SIG-M5 (cell line): ENCODE measurements around the gene PANK2.
"Not testable (repeated sequence)": the region's sequence is repeated elsewhere in the genome, so short reads cannot be mapped to it uniquely, and the experiment has no call there.

Experiments
- DNase-seq: peaks from one replicate; lab custom pipeline; 2025; lab: John Stamatoyannopoulos, UW

Gene PANK2

DNA sequence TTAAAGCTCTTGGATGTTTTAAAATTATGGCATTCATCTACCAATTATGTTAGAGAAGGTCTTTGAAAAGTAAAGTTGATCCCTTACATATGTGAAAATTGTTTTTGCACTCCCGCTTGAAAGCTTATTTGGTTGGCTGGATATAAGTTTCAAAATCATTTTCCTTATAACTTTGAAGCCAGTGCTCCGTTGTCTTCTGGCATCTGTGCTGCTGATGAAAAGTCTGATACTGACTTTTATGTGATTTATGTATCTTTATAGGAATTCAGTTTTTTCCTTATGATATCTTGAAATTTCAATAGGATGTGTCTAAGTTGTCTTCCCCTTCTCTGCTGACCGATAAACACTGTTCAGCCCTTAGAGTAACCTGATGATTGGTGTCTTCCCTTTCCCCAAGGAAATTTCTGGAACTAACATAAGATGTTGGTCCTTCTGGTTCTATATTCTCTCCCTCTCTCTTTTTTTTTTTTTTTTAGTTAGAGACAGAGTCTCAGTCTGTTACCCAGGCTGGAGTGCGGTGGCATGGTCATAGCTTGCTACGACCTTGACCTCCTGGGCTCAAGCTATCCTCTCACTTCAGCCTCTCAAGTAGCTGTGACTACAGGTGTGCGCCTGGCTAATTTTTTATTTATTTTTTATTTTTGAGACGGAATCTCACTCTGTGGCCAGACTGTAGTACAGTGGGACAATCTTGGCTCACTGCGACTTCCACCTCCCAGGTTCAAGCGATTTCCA, 12.7 kb downstream of the PANK2 start:
- no peak for DNase-seq

DNA sequence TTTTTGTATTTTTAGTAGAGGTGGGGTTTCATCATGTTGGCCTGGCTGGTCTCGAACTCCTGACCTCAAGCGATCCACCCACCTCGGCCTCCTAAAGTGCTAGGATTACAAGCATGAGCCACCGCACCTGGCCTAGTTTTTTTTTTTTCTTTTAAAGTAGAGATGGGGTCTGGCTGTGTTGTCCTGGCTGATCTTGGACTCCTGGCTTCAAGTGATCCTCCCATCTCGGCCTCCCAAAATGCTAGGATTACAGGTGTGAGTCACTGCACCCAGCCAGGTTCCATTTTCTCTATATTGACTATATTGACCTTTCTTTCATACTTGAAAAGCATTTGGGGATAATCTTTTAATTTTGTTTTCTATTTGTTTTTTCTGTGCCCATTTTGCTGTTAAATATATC, 13.3 kb downstream of the PANK2 start:
- no peak for DNase-seq

DNA sequence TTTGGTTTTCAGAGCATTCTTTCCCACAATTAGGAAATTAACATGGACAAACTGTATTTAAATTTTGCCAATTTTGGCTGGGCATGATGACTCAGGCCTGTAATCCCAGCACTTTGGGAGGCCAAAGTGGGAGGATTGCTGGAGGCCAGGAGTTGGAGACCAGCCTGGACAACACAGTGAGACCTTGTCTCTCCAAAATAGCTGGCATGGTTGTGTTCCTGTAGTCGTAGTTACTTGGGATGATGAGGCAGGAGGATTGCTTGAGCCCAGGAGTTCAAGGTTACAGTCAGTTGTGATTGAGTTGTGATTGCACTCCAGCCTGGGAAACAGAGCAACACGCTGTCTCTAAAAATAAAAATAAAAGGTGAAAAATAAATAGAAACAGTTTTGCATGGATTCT, 15.0 kb downstream of the PANK2 start:
- no peak for DNase-seq

DNA sequence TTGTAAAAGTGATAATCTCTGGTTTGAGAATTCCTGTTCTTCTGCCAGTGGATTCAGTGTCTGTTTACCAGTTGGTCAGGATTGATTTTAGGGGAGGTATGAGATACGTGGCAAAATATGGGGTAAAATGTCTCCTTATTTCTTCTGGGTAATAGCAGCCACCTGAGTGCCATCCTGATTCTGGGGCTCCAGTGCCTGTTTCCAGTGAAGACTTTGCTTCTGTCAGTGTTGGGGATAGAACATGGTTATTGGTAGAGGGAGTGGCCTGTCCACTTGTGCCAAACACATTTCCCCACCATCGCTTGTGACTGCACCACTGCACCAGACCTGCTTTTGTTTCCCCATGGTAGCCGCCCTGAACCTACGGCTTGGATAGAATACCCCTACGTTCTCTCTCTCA, 15.7 kb downstream of the PANK2 start:
- no peak for DNase-seq

DNA sequence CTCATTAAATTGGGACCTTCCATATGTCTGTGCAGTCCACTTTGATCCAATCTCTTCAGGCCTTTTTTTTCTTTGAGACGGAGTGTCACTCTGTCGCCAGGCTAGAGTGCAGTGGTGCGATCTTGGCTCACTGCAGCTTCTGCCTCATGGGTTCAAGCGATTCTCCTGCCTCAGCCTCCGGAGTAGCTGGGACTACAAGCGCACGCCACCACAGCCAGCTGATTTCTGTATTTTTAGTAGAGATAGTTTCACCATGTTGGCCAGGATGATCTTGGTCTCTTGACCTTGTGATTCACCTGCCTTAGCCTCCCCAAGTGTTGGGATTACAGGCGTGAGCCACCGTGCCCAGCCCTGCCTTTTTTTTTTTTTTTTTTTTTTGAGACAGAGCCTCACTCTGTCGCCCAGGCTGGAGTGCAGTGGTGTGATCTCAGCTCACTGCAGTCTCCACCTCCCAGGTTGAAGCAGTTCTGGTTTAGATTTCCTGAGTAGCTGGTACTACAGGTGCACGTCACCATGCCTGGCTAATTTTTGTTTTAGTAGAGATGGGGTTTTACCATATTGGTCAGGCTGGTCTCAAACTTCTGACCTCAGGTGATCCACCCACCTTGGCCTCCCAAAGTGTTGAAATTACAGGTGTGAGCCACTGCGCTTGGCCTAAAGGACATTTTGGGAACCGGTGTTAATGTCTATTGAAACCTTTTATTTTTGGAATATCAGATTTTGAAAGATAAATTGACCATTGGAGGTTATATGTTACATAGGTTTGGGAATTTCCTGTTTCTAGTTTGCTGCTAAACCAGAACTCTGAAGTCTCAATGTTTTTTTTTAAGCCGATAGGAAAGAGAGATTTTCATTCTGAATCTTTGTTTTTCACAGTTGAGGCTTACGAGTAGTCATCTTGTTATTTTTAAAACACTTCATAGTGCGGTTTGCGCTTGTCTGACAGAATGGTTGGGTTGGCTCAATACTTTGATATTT, 17.8 kb downstream of the PANK2 start:
- not testable (repeated sequence) for DNase-seq

DNA sequence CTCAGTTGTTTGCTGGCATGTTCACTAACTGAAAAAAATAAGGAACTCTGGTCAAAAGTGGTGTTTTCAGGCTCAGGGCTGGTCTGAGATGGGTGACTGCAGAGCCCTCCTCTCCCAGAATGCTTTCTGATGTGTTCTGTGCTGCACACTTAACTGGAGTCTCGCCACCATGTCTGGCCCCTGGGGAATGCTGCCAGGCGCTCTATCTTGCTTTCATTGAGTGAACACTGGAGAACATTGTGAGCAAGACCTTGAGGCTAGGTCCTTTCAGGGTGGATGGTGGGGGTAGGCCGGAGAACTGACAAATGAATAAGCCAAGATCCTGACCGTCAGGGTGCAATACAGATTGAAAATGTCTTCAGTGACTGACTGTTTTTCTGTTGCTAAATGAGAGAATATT, 19.5 kb downstream of the PANK2 start:
- DNase-seq = no peak

DNA sequence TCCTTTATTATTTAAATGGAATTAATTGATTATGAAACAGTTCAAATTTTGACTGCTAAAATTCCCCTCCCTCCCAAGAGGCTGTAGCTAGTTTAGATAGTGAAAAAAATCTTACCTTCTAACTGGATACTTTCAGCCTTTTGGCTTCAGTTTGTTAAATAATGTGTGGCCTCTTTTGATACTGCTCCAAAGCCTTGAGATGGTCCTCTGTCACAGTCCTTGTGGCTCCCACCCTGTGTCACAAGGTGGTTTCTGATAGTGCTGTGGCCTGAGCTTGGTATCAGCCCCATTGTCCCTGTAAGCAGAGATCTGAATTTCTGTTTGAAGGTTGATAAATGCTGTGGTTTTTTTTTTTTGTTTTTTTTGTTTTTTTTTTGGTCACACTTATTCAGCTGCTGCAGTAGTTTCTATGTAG, 20.8 kb downstream of the PANK2 start:
- no peak for DNase-seq

DNA sequence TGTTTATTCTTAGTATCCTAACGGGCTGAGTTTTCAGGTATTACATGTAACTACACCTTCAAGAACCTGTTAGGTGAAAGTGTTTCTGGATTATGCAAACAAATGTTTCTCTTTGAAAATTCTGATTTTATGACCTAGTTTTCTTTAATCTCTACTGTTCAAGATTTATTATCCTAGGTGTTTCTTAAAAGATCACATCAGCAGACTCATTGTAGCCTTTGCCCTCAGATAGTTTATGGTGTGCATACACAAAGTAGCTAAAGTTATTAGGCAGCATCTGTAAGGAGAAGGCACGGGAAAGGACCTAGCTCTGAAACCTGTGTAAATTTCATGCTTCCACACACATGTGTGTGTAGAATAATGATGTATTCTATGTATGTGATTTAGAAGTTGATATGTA, 21.7 kb downstream of the PANK2 start:
- no peak for DNase-seq

DNA sequence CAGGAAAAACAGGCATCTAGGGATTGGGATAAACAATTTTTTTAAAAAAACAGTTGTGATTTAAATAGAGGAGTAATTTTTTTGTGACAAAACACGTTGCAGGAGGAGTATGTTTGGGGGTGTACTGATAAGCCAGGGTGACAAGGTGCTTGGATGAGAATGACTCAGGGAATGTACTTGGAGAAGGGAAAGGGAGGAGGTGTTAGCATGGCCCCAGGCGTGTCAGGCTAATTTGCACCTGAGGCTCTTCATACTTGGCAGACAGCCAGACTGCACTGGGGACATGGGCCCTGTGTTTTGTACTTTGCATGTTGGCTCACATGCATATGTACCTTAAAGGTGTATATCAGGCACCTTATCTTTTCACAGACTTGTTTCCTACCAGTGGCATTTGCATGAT, 22.8 kb downstream of the PANK2 start:
- DNase-seq = no peak

DNA sequence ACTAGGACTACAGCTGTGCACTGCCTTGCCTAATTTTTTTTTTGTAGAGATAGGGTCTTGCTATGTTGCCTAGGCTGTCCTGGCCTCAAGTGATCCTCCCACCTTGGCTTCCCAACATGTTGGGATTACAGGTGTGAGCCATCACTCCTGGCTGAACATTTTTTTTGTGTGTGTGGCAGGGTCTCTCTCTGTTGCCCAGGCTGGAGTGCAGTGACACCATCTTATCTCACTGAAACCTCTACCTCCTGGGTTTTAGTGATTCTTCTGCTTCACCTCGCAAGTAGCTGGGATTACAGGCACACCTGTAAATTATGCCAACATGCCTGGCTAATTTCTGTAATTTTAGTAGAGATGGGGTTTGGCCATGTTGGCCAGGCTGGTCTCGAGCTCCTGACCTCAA, 25.3 kb downstream of the PANK2 start:
- no peak for DNase-seq

DNA sequence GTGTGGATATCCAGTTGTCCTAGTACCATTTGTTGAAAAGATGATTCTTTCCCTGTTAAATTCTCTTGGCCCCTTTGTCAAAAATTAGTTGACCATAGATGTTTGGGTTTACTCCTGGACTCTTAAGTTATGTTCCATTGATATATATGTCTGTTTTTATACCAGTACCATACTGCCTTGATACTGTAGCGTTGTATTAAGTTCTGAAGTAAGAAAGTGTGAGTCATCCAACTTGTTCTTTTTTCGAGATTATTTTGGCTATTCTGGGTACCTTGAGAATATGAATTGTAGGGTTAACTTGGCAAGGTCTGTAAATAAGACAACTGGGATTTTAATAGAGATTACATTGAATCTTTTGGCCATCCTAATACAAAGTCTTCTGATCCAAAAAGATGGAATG, 26.5 kb downstream of the PANK2 start:
- DNase-seq = no peak

DNA sequence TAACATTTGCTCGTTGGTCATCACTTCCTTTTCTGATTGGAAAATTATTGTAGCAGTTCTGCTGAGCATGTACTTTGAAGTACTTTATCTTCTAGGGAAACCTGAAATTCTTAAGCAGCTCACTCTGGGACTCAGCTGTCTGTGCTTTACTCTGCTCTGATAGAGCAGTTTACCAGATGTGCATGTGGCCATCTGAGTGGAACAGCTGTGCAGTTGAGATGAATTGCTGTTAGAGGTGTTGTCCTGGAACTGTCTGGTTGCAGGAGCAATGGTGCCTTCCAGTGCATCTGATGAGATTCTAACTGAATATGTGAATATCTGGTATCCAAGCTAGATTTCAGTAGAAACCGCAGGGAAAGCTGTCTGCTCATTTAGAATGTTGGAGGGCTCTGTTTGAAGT, 27.2 kb downstream of the PANK2 start:
- no peak for DNase-seq

DNA sequence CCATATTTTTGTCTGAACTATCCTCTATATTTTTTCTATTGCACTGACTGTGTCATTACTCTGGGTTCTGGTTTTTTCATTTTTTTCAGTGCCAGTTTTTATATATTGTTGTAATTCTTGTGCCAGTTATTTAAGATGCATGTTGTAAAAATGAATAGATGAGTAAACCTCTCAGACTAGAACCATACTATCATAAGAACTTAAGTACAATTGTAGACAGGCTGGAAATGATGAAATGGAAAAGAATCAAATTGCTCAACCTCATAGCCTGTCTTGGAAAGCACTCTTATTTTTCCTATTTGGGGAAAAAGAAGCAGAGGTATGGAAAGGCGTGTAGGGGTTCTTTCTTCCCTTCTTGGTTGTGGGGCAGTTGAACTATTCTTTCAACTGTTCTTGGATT, 30.2 kb downstream of the PANK2 start:
- no peak for DNase-seq

DNA sequence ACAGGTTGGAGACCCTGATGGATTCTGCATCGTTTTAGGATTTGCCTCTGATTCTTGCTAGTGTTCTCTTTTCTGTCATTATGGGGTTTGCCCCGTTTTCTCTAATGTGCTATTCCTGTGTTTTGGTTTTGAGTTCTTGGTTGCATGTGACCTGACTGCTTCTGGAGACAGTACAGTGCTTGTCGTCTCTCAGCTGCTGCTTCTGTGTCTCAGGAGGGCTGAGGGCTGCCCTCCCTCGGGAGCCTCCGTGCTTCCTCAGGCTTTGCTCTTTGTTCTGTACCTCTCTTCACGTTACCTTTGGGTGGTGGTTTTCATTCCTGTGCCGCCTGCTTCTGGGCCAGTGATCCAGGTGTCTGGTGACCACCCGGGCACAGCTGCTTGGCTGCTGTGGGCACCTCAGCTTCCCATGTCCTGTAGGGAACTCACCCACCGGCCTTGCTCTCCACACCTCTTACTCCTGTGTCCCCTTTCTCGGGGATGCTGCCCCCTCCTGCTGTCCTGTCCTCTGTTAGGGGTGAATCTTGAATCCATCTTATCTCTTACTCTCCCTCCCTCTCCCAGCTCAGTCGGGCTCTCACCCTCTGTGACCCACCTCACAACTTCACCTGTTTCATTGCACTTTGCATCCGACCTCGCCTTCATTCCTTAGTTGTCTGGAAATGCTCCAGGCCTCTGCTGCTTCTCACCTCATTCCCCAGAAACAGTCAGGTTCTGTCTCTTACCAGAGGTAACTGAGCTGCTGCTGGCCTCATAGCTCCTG, 33.2 kb downstream of the PANK2 start:
- no peak for DNase-seq

DNA sequence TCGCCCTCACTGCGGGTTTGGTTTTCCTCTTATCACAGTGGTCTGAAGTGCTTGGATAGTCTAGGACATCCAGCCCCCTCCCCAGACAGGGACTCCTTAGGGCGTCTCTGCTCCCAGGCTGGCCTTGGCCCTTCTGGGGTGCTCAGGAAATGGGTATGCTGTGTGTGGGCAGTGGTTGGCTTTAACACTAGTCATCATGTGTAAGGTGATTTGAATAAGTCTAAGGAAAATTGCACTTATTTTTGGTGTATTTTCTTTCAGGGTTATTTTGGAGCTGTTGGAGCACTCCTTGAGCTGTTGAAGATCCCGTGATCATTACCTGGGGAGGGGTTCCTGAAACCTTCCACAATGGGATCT, 33.8 kb downstream of the PANK2 start:
- no peak for DNase-seq

DNA sequence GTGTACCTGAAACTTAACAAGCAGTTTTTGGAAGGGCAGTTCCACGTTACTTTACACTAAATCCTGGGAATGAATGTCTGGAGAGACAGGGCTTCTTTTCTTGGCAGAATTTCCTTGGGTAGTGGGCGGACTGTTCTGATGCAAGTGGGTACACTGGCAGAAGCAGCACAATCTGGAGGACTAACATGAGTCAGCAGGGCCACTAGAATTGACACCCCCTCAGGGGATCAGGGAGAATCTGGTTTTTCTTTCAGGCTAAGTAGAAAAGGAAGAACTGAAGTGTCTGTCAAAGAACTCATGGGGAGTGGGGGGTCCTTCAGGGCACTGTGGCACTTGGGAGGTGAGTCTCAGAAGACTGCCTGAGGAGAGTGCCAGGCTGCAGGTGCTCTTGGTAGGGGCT, 34.6 kb downstream of the PANK2 start:
- DNase-seq = no peak

DNA sequence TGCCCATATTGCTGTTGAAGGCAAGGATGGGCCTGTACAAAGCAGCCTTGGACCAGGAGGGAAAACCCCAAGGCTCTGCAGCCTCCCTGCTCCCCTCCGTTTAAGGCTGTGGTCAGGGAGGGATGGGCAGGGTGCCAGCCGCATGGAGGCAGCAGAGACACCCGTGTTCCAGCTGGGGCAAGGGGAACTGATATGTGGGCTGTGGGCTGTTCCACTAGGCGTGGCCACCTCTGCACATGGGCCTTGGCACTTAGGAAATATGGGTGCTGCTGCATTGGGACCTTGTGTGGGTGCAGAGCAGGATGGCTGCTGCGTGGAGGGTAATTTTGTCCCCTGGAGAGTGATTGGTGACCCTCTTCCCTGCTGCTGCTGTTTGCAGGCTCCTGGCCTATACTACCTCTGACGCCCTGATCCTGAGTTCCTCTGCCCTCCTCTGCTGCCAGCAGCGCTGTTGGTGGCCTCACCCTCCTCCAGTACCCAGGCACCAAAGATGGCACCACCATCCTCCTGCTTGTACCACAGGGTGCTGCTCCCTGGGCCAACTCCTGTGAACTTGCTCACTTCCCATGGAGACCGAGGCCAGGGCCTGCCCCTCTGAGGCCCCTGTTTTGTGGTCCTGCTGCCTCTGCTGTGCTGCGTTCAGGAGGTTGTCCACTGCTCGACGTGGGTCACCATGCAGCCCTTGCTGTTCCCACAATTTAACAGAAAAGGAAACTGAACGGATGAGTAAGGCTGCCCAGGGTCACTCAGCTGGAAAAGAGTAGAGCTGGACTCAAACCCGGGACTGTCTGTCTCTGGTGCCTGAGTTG, 35.3 kb downstream of the PANK2 start:
- no peak for DNase-seq

DNA sequence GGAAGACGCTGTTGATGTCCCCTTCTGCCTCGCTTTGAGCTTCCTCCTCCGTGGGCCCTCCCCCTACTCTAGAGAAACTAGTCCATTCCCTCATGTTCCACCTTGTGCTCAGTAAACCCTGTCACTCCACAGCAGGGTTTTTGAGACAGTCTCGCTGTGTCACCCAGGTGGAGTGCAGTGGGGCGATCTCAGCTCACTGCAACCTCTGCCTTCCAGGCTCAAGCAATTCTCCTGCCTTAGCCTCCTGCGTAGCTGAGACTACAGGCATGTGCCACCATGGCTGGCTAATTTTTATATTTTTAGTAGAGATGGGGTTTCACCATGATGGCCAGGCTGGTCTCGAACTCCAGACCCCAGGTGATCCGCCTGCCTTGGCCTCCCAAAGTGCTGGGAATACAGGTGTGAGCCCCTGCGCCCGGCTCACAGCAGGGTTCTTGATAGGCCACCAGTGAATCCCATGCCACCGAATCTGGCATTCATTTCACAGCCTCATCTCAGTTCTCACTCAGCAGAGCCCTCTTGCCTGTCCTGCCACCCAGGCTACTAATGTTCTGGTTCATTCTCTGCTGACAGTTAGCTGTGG, 36.0 kb downstream of the PANK2 start:
- no peak for DNase-seq

DNA sequence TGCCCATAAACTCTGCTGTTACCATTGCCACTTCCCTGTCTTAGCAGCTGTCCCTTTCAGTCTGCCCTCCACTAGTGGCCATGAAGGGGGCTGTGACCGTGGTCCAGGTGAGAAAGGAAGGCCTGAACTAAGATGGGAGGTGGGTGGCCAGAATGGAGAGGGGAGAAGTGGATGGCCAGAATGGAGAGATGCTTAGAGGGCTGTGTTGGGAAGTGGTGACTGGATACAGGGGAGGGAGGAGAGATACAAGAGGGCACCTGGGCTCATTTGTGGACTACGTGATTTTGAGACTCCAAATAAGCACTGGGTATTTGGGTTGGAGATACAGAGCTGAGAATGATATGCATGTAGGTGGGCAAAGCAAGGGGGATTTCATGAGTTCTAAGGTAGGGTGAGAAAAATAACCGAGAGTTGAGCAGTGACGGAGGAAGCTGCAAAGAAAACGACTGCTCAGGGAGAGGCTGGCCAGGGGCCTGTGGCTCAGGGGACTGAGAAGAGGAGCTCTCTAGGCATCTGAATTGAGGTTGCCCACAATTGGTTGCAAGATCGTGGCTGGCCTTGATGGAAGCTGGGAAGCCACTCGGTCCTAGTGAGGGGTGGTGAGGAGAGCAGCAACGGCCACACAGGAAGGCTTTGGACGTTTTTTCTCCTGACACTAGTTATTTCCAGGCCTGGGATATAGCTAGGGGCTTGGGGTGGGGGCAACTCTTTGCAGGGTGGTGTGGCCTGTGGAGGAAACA, 36.9 kb downstream of the PANK2 start:
- no peak for DNase-seq

DNA sequence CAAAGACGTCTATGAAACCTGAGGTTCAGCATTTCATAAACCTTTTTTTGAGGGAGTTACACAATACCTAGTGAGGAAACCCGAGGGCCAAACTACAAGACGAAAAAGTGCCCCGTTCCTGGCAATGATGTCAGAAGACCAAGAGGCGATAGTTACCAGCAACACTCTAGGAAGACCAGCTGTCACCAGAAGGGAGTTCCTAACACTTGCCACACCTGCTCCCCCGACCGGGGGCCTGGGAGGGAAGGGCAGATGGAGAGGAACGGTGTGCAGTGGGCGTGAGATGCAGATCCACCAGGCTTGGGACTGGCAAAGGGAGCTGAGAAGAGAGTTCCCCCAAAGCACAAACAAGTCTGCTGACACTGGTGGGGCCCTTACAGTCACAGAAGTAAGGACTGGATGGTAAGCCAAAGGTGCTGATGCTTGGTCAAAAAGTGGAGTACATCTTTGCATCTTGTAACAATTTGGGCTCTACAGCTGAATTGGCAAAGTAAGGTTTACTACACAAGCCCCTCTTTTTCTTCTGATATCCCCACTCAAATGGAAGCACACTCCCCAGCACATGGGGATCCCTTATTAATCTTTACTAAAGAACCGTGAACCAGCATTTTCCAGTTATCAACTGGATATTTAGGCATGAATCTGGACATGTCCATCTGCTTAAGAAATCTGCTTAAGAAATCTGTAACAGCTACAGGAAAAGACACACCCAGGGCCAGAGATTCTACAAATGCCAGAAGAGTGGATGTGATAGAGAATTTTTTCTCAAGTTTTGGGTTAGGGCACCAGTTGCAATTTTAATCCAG, 38.5 kb downstream of the PANK2 start:
- peak; percentile 45 for DNase-seq
